Mononuclear cell (primary cell): Measurements from ENCODE around the gene ABCA4. TPM values are rescaled to one million over a fixed set of nuclear protein-coding genes. Genes with fewer than 3 reads are reported as not detected.

ENCODE experiments used
- H3K27me3 ChIP-seq: 2 replicates; pipeline ENCODE4 v1.6.0; 2011; ENCODE audit warnings: low read length, control low read depth; ENCODE audit not compliant: insufficient read depth
- H3K4me1 ChIP-seq: 2 replicates; pipeline ENCODE4 v1.5.1; 2011; ENCODE audit warnings: mild to moderate bottlenecking, low read length, control low read depth; ENCODE audit not compliant: insufficient read depth
- H3K4me3 ChIP-seq: 2 replicates; pipeline ENCODE4 v1.5.1; 2011; ENCODE audit warnings: mild to moderate bottlenecking, low read length, moderate library complexity
- H3K9me3 ChIP-seq: 2 replicates; pipeline ENCODE4 v1.5.1; 2011; ENCODE audit warnings: low read depth, mild to moderate bottlenecking, control low read depth, low read length
- total RNA-seq: library from RNA; depleted of rRNA; stranded (reverse); fragments of >200 nt; gene quantifications from one replicate; pipeline ENCODE4 v1.2.3, GENCODE V29; 2012

ABCA4 gene
- total RNA-seq, 1 donor = not detected

GRCh38 chr1:94101613-94102525, 19.1 kb downstream of the ABCA4 start:
- no peak overlapping the region for H3K4me3 ChIP-seq
- no peaks in the 10 kb centered on the region for H3K4me1 ChIP-seq
- H3K27me3 ChIP-seq = peaks cover 23% of the 10 kb centered on the region
- no peaks in the 10 kb centered on the region for H3K9me3 ChIP-seq

GRCh38 chr1:94100785-94101612, 19.9 kb downstream of the ABCA4 start:
- Histone ChIP-seq H3K4me3 (no peak overlapping the region), H3K4me1 (no peaks in the 10 kb centered on the region), H3K9me3 (no peaks in the 10 kb centered on the region), H3K27me3 (peaks cover 20% of the 10 kb centered on the region)

GRCh38 chr1:94100129-94100784, 20.7 kb downstream of the ABCA4 start:
- Histone ChIP-seq H3K9me3 (no peaks in the 10 kb centered on the region), H3K4me1 (no peaks in the 10 kb centered on the region), H3K4me3 (no peak overlapping the region), H3K27me3 (peaks cover 16% of the 10 kb centered on the region)

DNA sequence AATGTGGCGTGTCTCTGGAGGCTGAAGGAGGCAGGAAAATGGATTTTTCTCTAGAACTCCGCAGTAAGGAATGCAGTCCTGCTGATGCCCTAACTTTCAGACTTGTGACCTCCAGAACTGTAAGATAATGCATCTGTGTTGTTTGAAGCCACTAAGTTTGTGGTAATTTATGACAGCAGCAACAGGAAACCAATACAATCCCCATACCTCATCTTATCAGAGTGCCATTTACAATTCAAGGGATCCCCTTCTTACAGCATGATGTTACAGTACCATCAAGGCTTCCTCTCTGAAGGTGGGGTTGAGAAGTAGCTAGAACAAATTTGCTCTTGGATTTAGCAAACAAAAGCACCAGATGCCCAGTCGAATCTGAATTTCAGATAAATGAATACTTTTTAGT, 21.6 kb downstream of the ABCA4 start:
- H3K4me3 ChIP-seq = no peak overlapping the region
- H3K4me1 ChIP-seq = peaks cover 3% of the 10 kb centered on the region
- no peaks in the 10 kb centered on the region for H3K9me3 ChIP-seq
- peaks cover 9% of the 10 kb centered on the region for H3K27me3 ChIP-seq

DNA sequence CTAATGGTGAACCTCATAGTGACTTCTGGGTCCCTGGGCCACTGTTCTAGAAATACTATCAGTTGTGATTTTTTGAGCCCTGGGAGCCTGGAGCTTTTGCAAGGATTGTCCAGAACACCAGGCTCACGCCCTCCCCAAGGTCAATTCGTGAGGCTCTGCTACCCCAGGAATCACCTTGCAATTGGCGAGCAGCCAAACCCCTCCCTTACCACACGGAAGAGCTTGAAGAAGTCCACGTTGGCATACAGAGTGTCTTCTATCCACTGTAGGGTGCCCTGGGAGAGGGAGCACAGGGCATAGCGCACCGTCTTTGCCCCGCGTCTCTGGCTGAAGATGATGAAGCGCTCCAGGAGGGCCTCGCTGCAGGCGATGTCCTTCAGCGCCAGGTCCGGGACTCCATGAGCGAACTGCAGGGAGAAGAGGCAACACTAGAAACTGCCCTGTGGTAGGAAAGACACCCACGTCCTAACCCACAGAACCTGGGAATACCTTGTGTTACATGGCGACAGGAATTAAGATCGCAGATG, 22.3 kb downstream of the ABCA4 start:
- Histone ChIP-seq H3K9me3 (no peaks in the 10 kb centered on the region), H3K27me3 (peaks cover 7% of the 10 kb centered on the region), H3K4me1 (peaks cover 9% of the 10 kb centered on the region), H3K4me3 (no peak overlapping the region)

DNA sequence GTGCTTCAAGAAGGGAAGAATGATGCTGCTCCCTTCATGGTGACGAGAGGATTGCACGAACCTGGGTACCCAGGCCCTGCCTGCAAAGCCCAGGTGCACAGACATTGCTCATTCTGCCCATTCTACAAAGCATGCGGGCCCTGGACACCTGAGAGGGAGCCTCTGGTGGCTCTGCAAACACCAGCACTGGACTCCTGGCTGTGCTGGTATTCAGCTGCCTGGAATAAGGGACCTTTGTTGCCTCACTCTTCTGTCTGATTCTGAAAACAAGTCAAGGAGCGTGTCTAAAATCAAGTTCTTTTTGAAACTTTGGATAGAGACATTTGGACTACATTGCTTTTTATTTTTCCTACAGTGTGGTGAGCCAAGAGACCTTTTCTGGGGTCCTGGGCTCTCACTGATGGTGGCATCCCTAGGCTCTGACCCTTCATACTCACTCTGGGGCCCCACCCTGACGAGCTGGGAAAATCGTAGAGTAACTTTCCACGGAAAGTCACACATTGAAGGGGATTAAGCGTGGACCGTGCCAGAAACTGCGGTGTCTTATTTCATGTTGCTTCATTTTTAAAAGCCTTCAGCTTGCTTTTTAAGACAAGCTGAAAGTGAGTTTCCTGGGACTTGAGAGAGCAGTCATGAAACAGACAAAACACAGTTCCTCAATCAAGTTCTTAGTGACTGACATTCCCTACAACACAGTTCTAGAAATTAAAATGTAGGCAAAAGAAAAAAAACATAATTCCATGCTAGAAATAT, 24.0 kb downstream of the ABCA4 start:
- no peaks in the 10 kb centered on the region for H3K9me3 ChIP-seq
- H3K4me3 ChIP-seq = no peak overlapping the region
- peaks cover 14% of the 10 kb centered on the region for H3K4me1 ChIP-seq
- H3K27me3 ChIP-seq = no peaks in the 10 kb centered on the region

DNA sequence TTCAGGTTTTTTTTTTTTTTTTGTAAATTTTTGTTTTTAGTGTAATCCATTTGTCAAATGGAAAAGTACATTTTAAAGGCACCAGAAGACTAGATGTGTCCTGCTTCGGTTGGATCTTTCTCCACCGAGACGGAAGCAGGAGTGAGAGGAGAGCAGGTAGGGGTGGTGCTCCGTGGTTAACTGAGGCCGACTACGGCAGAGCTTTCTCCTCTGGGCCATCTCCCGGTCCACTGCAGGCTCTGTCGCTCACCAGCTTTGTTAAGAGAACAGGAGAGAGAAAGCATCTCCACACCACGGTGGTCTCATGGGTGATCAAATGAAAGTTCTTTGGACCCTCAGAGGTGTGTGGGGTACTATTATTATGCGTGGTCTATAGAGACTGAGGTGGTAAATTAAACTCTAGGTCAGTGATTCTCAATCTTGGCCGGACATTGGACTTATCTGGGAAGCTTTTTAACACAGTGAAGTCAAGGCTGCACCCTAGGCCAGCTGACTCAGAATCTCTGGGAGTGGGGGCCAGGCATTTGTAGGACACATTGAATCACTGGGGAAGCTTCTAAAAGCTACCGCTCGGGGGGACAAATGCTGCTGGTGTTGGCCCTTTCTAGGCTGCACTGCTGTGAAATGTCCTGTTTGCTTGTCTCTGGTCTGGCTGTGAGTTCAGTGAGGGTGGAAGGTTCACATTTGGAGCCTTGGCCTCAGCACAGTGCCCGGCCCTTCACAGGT, 25.0 kb downstream of the ABCA4 start:
- Histone ChIP-seq H3K9me3 (no peaks in the 10 kb centered on the region), H3K27me3 (no peaks in the 10 kb centered on the region), H3K4me3 (no peak overlapping the region), H3K4me1 (peaks cover 14% of the 10 kb centered on the region)

DNA sequence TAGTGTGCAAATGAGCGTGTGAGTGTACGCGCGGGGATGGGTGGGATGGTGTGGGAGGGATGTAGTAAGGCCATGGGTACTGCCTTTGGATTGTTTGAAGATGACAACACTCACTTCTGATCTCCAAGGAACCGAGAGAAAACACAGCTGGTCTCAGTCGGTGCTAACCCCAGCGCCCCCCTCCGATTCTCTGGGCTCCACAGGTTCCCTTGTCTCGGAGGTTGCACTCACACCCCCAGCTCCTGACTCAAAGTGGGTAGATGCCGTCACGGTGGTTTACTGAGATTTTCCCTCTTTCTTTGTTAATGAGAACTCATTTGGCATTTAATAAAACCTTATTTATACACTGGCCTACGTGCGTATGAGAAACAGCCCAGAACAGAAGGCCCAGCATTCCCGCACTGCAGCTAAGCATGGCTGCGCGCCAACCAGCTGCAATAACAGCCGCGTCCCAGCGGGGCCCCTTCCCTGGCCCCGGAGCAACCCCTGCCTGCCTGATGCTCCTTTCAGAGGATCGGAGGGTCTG, 25.8 kb downstream of the ABCA4 start:
- no peak overlapping the region for H3K4me3 ChIP-seq
- H3K27me3 ChIP-seq = no peaks in the 10 kb centered on the region
- no peaks in the 10 kb centered on the region for H3K9me3 ChIP-seq
- H3K4me1 ChIP-seq = peaks cover 14% of the 10 kb centered on the region

DNA sequence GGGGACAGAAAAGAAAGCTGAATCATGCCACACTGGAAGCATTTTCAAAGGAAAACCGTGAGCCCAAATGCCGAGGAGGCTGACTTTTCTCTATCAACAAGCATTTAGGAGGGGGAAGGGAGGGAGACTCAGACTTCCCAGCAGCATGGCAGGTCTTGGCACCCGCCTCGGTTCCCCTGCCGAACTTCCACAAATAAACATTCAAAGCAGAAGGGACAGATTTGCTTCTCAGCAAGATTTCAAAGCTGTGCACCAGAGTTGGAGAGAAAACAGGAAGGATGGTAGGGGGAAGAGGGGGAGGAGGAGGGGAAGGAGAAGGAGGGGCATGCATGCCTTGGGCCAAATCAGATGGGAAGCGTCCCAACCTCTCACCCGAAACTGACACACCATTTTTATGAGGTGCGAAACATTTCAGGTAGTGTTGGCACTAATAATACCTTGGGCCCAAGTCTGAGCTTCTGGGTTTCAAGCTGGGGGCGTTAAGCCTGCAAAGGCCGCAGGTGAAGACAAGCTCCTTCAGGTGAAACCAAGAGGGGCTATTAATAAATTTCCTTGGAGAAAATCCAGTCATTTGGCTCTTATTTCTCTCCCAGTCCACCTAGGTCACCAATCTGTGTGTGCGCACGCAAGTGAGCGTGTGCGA, 26.4 kb downstream of the ABCA4 start:
- Histone ChIP-seq H3K9me3 (no peaks in the 10 kb centered on the region), H3K27me3 (no peaks in the 10 kb centered on the region), H3K4me3 (no peak overlapping the region), H3K4me1 (peaks cover 14% of the 10 kb centered on the region)

DNA sequence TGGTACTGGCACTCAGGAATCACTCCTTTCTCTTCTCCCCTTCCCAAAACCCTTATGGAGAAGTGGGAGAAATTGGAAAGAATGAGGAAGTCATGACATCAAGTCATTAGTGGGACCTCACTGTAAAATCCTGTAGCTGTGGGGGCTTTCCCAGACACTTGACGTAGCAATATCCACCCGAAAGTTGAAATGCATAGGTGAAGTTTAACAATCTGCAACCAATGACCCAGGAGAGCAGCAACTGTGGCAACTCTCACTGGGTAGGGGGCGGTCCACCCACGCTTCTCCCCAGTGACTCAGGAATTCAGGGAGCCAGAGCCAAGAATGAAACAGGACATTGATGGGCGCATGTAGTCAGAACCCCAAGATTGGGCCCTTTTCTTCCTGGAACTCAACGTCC, 27.0 kb downstream of the ABCA4 start:
- Histone ChIP-seq H3K27me3 (no peaks in the 10 kb centered on the region), H3K9me3 (no peaks in the 10 kb centered on the region), H3K4me1 (peaks cover 14% of the 10 kb centered on the region), H3K4me3 (no peak overlapping the region)

DNA sequence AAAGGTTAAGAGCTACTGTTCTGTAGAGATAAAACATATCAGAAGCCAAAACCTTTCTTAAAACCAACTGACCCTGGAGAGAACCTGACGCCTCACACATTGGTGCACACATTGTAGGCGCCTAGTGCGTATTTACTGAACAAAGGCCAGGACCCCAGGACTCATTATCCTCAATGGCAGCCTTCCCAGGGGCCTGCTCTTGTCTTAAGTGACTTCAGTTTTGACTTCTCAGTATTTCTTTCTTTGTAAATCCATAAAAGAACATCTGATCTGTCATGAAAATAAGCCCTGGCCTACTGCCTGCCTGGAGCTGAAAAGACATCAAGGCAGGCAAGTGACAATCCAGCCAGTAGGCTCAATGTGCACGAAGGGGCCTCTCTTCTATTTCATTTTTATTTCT, 27.6 kb downstream of the ABCA4 start:
- Histone ChIP-seq H3K9me3 (no peaks in the 10 kb centered on the region), H3K4me3 (no peak overlapping the region), H3K4me1 (peaks cover 14% of the 10 kb centered on the region), H3K27me3 (no peaks in the 10 kb centered on the region)

DNA sequence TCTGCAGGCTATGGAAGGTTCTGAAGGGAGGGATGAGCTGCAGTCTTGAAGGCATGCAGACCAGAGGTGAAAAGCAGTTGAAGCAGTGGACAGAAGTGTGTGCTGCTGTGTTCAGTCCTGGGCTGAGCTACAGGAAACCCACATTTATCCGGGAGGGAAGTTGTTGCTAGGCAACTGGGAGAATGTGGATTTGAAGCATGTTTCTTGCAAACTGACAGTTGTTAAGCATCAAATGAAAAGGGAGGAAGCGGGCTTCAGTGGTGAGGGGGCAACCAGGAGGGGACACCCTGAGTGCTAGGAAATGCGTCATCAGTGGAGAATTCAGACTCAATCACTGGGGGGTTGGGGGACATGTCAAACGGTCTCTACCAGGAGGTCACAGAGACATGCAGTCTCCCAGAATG, 28.7 kb downstream of the ABCA4 start:
- Histone ChIP-seq H3K9me3 (no peaks in the 10 kb centered on the region), H3K27me3 (no peaks in the 10 kb centered on the region), H3K4me1 (peaks cover 14% of the 10 kb centered on the region), H3K4me3 (no peak overlapping the region)

DNA sequence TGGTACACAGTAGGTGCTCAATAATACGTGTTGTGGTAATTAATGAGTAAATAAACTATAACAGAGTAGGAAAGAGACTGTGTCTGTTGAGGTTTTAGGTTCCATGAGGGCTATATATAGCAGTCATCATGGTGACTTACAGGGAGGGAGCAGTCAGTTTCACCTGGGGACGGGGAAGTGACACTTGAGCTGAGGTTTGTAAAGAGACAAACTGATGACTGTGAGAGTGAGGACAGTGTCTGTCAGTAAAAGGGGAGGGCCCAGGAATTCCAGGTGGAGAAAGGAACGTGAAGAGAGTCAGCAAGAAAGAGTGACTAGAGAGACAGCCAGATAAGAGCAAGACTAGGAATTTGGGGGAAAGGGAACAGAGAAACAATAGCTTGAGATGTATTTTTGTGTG, 30.2 kb downstream of the ABCA4 start:
- H3K4me1 ChIP-seq = peaks cover 14% of the 10 kb centered on the region
- no peaks in the 10 kb centered on the region for H3K27me3 ChIP-seq
- H3K4me3 ChIP-seq = no peak overlapping the region
- no peaks in the 10 kb centered on the region for H3K9me3 ChIP-seq
